IMR-90 (cell line): ENCODE results near the gene LEKR1. TPM values are rescaled to one million over a fixed set of nuclear protein-coding genes. Genes with fewer than 3 reads are reported as not detected.

Experiments
- ATAC-seq: fragments of 200-7000 bp; cut with Tn5 transposase; 2 replicates; pipeline ENCODE4 v1.9.1; 2020; ENCODE audit warnings: low read depth, mild to moderate bottlenecking, moderate library complexity
- BruUV-seq: library from RNA; stranded (reverse); fragments of 400-500 nt; replicated peaks from 2 replicates; lab custom pipeline; 2021; lab: Mats Ljungman, UMichigan
- CTCF ChIA-PET: fragments of 300-600 bp; formaldehyde crosslinking; extraction: SDS; loops from one replicate; lab custom pipeline; 2021; ENCODE audit warnings: antibody characterized with exemption; lab: Yijun Ruan, JAX
- POLR2A ChIA-PET: fragments of 300-600 bp; sonication (Branson Sonifier 250); formaldehyde crosslinking; loops from one replicate; lab custom pipeline; 2022; ENCODE audit warnings: antibody characterized with exemption; ENCODE audit not compliant: unreplicated experiment; lab: Charles Lee
- DNase-seq: peaks from one replicate; pipeline ENCODE4 v3.0.0; 2013
- H2AFZ ChIP-seq: replicated peaks from 2 replicates; pipeline ENCODE3; 2013; ENCODE audit warnings: low read length, mild to moderate bottlenecking; ENCODE audit not compliant: poor library complexity
- H2AK5ac ChIP-seq: 2 replicates; pipeline ENCODE4 v1.6.1; 2013; ENCODE audit warnings: low read depth, low read length, inconsistent platforms
- H2AK9ac ChIP-seq: replicated peaks from 2 replicates; pipeline ENCODE3; 2013; ENCODE audit warnings: mild to moderate bottlenecking, low read depth, low read length, moderate library complexity; ENCODE audit not compliant: poor library complexity
- H2BK120ac ChIP-seq: 2 replicates; pipeline ENCODE4 v1.6.1; 2013; ENCODE audit warnings: low read depth, low read length, inconsistent platforms
- H2BK15ac ChIP-seq: 3 replicates; pipeline ENCODE4 v1.6.1; 2013; ENCODE audit warnings: low read depth, low read length, inconsistent platforms
- H2BK20ac ChIP-seq: 2 replicates; pipeline ENCODE4 v1.6.1; 2013; ENCODE audit warnings: low read depth, mild to moderate bottlenecking, inconsistent platforms, low read length, moderate library complexity
- H2BK5ac ChIP-seq: 2 replicates; pipeline ENCODE4 v1.6.1; 2013; ENCODE audit warnings: mild to moderate bottlenecking, low read depth, low read length, inconsistent platforms; ENCODE audit not compliant: poor library complexity, severe bottlenecking
- H3K14ac ChIP-seq: replicated peaks from 2 replicates; pipeline ENCODE4 v1.6.1; 2013; ENCODE audit warnings: low read depth, low read length, inconsistent platforms
- H3K18ac ChIP-seq: 2 replicates; pipeline ENCODE4 v1.6.1; 2013; ENCODE audit warnings: low read depth, low read length, control low read depth
- H3K23ac ChIP-seq: 2 replicates; pipeline ENCODE4 v1.6.1; 2013; ENCODE audit warnings: low read depth, low read length, inconsistent platforms
- H3K27ac ChIP-seq: 2 replicates; pipeline ENCODE4 v1.5.1; 2013; ENCODE audit warnings: mild to moderate bottlenecking, control low read depth, low read length; ENCODE audit not compliant: insufficient read depth
- H3K27me3 ChIP-seq: 2 replicates; pipeline ENCODE4 v1.6.1; 2013; ENCODE audit warnings: low read length; ENCODE audit not compliant: control insufficient read depth, insufficient read depth
- H3K36me3 ChIP-seq: 2 replicates; pipeline ENCODE4 v1.6.1; 2013; ENCODE audit warnings: low read length, mixed read lengths; ENCODE audit not compliant: control insufficient read depth, insufficient read depth
- H3K4ac ChIP-seq: 2 replicates; pipeline ENCODE4 v1.6.1; 2013; ENCODE audit warnings: low read depth, low read length, inconsistent platforms
- H3K4me1 ChIP-seq: 2 replicates; pipeline ENCODE4 v1.6.1; 2013; ENCODE audit warnings: low read length, mixed read lengths; ENCODE audit not compliant: control insufficient read depth, insufficient read depth
- H3K4me2 ChIP-seq: 2 replicates; pipeline ENCODE4 v1.6.1; 2013; ENCODE audit warnings: low read depth, mild to moderate bottlenecking, control low read depth, low read length, moderate library complexity
- H3K4me3 ChIP-seq: 2 replicates; pipeline ENCODE4 v1.5.1; 2013; ENCODE audit warnings: low read depth, mild to moderate bottlenecking, control low read depth, low read length, moderate library complexity; ENCODE audit not compliant: insufficient read depth
- H3K56ac ChIP-seq: 2 replicates; pipeline ENCODE4 v1.6.1; 2013; ENCODE audit warnings: low read length, inconsistent platforms; ENCODE audit not compliant: insufficient read depth; ENCODE audit errors: extremely low read depth
- H3K79me1 ChIP-seq, 2 experiments: 2 replicates each; pipeline ENCODE4 v1.6.1; 2013; ENCODE audit warnings: low read length in 2 of 2, inconsistent platforms in 1 of 2, low read depth in 1 of 2
- H3K9ac ChIP-seq: 2 replicates; pipeline ENCODE4 v1.6.1; 2013; ENCODE audit warnings: low read depth, low read length, control low read depth
- H3K9me1 ChIP-seq: 2 replicates; pipeline ENCODE4 v1.6.1; 2013; ENCODE audit warnings: low read length, inconsistent platforms; ENCODE audit not compliant: insufficient read depth
- H3K9me3 ChIP-seq: 2 replicates; pipeline ENCODE4 v1.6.1; 2013; ENCODE audit warnings: low read length; ENCODE audit not compliant: control insufficient read depth, insufficient read depth
- H4K20me1 ChIP-seq: 2 replicates; pipeline ENCODE4 v1.6.1; 2013; ENCODE audit warnings: low read length, inconsistent platforms; ENCODE audit not compliant: insufficient read depth
- H4K5ac ChIP-seq: 2 replicates; pipeline ENCODE4 v1.6.1; 2013; ENCODE audit warnings: mild to moderate bottlenecking, low read depth, low read length, control low read depth
- H4K8ac ChIP-seq, 2 experiments: 2 replicates each; pipeline ENCODE4 v1.6.1; 2013; ENCODE audit warnings: low read depth in 2 of 2, low read length in 2 of 2, control low read depth in 1 of 2, inconsistent platforms in 1 of 2
- H4K91ac ChIP-seq: 2 replicates; pipeline ENCODE4 v1.6.1; 2013; ENCODE audit warnings: low read depth, low read length, inconsistent platforms; ENCODE audit not compliant: insufficient read depth
- BHLHE40 ChIP-seq: fragments of 150-350 bp; IDR thresholded peaks from 2 replicates; pipeline ENCODE4 v1.6.1; 2016; ENCODE audit warnings: mild to moderate bottlenecking, low read depth, low read length
- CEBPB ChIP-seq: IDR thresholded peaks from 2 replicates; pipeline ENCODE4 v1.6.1; 2012; ENCODE audit warnings: low read depth, low read length, improper control_type of control experiment
- FOS ChIP-seq: fragments of 150-350 bp; IDR thresholded peaks from 2 replicates; pipeline ENCODE4 v1.6.1; 2016; ENCODE audit warnings: low read depth, low read length
- MAFK ChIP-seq: IDR thresholded peaks from 2 replicates; pipeline ENCODE4 v1.6.1; 2012; ENCODE audit warnings: low read depth, low read length, improper control_type of control experiment
- MAZ ChIP-seq: IDR thresholded peaks from 2 replicates; pipeline ENCODE4 v1.6.1; 2012; ENCODE audit warnings: low read depth, mild to moderate bottlenecking, low read length, improper control_type of control experiment, moderate library complexity, borderline replicate concordance
- MXI1 ChIP-seq: IDR thresholded peaks from 2 replicates; pipeline ENCODE4 v1.6.1; 2012; ENCODE audit warnings: low read depth, mild to moderate bottlenecking, low read length, moderate library complexity, borderline replicate concordance
- POLR2A ChIP-seq: IDR thresholded peaks from 2 replicates; pipeline ENCODE4 v1.6.1; 2012; ENCODE audit warnings: mild to moderate bottlenecking, low read depth, low read length
- RCOR1 ChIP-seq: IDR thresholded peaks from 2 replicates; pipeline ENCODE4 v1.6.1; 2012; ENCODE audit warnings: mild to moderate bottlenecking, low read length, improper control_type of control experiment; ENCODE audit not compliant: insufficient replicate concordance
- RFX5 ChIP-seq: IDR thresholded peaks from 2 replicates; pipeline ENCODE4 v1.8.0; 2012; ENCODE audit warnings: low read depth, mild to moderate bottlenecking, low read length, moderate library complexity
- SMC3 ChIP-seq: fragments of 150-350 bp; IDR thresholded peaks from 2 replicates; pipeline ENCODE4 v1.6.1; 2016; ENCODE audit warnings: low read depth, mild to moderate bottlenecking, antibody characterized with exemption, low read length, moderate library complexity
- USF2 ChIP-seq: fragments of 150-350 bp; IDR thresholded peaks from 2 replicates; pipeline ENCODE4 v1.6.1; 2017; ENCODE audit warnings: mild to moderate bottlenecking, antibody characterized with exemption, low read length, low read depth
- dilution Hi-C: fragments of 300-500 bp; cut with HindIII; formaldehyde crosslinking; loops from one replicate; pipeline ENCODE4 v1.14.3; 2018; ENCODE audit warnings: low sequenced_read_pairs; ENCODE audit not compliant: unreplicated experiment
- in situ Hi-C: fragments of 300-500 bp; cut with MboI; formaldehyde crosslinking; loops from 3 replicates; pipeline ENCODE4 v1.14.3; 2019; ENCODE audit warnings: low sequenced_read_pairs, inconsistent platforms, mixed read lengths
- intact Hi-C: fragments of 100-400 bp; cut with micrococcal nuclease; formaldehyde crosslinking; loops from 2 replicates; pipeline ENCODE4 v1.10.0; 2022
- polyA plus RNA-seq, 3 experiments: library from polyadenylated mRNA; depleted of rRNA; stranded (reverse); fragments of >200 nt; gene quantifications; 2 replicates each; pipeline ENCODE4 v1.2.3, GENCODE V29; 2012; ENCODE audit warnings: low replicate concordance in 1 of 3
- total RNA-seq: library from RNA; depleted of rRNA; stranded (reverse); fragments of >200 nt; gene quantifications from 2 replicates; pipeline ENCODE4 v1.2.3, GENCODE V29; 2012
- TF ChIP-seq, protein P1 (sequence below): fragments of 150-350 bp; IDR thresholded peaks from 2 replicates; pipeline ENCODE4 v1.6.1; 2016; ENCODE audit warnings: low read depth, mild to moderate bottlenecking, low read length, moderate library complexity, borderline replicate concordance

LEKR1 gene
- total and polyA plus RNA-seq, 2 of the 4 experiments (the other 2 are of a cell fraction) = 0.19 to 0.36 TPM

DNA sequence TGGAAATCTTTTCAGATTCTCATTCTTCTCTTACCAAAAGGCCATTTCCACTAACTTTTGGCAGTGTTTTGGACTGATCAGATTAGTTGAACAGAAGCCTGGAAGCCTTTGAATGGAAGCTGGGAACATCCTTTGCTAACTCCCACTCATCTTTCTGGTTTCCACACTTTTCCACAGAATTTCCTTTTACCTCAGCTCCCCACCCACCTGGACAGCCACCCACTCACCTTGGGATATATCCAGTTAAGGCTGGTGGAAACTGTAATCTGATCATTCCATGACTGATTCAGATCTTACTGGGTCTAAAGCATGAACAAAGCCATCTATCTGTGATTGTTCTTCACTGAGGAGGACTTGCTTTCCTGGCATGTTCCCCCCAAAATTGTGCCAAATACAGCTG, 214.3 kb downstream of the LEKR1 start:
- H4K5ac ChIP-seq = no peak overlapping the region
- intact Hi-C loops (no loop called here), dilution Hi-C loops (no loop called here), in situ Hi-C loops (no loop called here)
- no peak overlapping the region for H2BK15ac ChIP-seq
- H3K4ac ChIP-seq = no peak overlapping the region
- peaks cover 18% of the 10 kb centered on the region for H3K27me3 ChIP-seq
- H2AFZ ChIP-seq = no peak overlapping the region
- no peak for DNase-seq
- H3K79me1 ChIP-seq = no peaks in the 10 kb centered on the region
- no peak overlapping the region for H2AK5ac ChIP-seq
- H3K4me3 ChIP-seq = no peak overlapping the region
- no peak overlapping the region for H3K18ac ChIP-seq
- no peak overlapping the region for H3K14ac ChIP-seq
- H4K91ac ChIP-seq = no peak overlapping the region
- no peak overlapping the region for H3K56ac ChIP-seq
- no peak for ATAC-seq
- H2BK5ac ChIP-seq = no peak overlapping the region
- no peaks in the 10 kb centered on the region for H3K4me1 ChIP-seq
- no peak for TF ChIP-seq MAFK
- TF ChIP-seq MAZ = no peak
- TF ChIP-seq POLR2A = no peak
- TF ChIP-seq FOS = no peak
- no peak for TF ChIP-seq RCOR1
- TF ChIP-seq USF2 = no peak
- TF ChIP-seq SMC3 = no peak
- TF ChIP-seq, protein P1, sequence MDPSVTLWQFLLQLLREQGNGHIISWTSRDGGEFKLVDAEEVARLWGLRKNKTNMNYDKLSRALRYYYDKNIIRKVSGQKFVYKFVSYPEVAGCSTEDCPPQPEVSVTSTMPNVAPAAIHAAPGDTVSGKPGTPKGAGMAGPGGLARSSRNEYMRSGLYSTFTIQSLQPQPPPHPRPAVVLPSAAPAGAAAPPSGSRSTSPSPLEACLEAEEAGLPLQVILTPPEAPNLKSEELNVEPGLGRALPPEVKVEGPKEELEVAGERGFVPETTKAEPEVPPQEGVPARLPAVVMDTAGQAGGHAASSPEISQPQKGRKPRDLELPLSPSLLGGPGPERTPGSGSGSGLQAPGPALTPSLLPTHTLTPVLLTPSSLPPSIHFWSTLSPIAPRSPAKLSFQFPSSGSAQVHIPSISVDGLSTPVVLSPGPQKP = no peak
- TF ChIP-seq MXI1 = no peak
- TF ChIP-seq CEBPB = no peak
- no peak for TF ChIP-seq RFX5
- no peak for TF ChIP-seq BHLHE40
- no peak overlapping the region for H3K27ac ChIP-seq
- no peaks in the 10 kb centered on the region for H3K36me3 ChIP-seq
- no peak overlapping the region for H2AK9ac ChIP-seq
- H3K9ac ChIP-seq = no peak overlapping the region
- H3K23ac ChIP-seq = no peak overlapping the region
- ChIA-PET CTCF (no interaction called here), POLR2A (no interaction called here)
- no peak overlapping the region for H2BK120ac ChIP-seq
- no peak overlapping the region for H4K8ac ChIP-seq
- no peaks in the 10 kb centered on the region for H4K20me1 ChIP-seq
- no peaks in the 10 kb centered on the region for H3K9me1 ChIP-seq
- no peaks in the 10 kb centered on the region for H3K9me3 ChIP-seq
- H2BK20ac ChIP-seq = no peak overlapping the region
- no peak overlapping the region for H3K4me2 ChIP-seq
- BruUV-seq = no TSS peak
